Astrocyte of the cerebellum (primary cell): ENCODE measurements around the gene QRFP.

ENCODE experiments used
- DNase-seq: peaks from one replicate; pipeline ENCODE4 v3.0.0-alpha.2; 2011; ENCODE audit warnings: low read depth
- H3K4me3 ChIP-seq: 2 replicates; pipeline ENCODE4 v1.5.1; 2011; ENCODE audit warnings: mild to moderate bottlenecking, low read depth, low read length, moderate library complexity
- in situ Hi-C: cut with HindIII; loops from 2 replicates; pipeline ENCODE4 v1.10.0; 2017; ENCODE audit warnings: low sequenced_read_pairs
- TF ChIP-seq, protein P1 (sequence below): IDR thresholded peaks from 2 replicates; pipeline ENCODE4 v1.5.1; 2012; ENCODE audit warnings: low read length, low read depth, moderate library complexity, mild to moderate bottlenecking; ENCODE audit errors: missing control alignments

QRFP gene

DNA sequence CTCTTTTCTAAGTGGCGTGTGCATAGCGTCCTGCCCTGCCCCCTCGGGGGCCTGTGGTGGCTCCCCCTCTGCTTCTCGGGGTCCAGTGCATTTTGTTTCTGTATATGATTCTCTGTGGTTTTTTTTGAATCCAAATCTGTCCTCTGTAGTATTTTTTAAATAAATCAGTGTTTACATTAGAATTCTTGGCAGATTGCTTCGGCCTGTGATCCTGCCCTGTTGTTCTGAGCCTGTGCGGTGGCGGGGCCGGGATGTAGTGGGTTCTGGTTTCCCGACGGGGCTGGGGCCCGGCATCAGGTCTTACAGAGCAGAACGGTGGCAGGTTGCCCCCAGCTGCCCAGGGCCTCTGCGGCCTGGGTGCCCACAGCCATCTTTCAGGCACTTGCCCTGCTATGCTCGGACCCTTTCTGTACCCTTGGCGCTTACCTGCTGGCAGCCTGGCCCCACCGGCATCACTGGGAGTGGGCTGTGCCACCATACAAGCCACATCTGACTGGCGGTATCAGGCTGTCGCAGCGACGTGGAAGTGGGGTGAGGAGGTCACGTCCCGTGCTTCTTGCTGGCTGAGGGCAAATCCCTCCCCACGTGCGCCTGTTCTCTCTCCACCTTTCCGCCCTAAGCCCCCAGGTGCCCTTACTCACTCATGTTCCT is 9.0 kb downstream of the QRFP start:
- DNase-seq: no peak
- no peak overlapping the region for H3K4me3 ChIP-seq
- TF ChIP-seq, protein P1, sequence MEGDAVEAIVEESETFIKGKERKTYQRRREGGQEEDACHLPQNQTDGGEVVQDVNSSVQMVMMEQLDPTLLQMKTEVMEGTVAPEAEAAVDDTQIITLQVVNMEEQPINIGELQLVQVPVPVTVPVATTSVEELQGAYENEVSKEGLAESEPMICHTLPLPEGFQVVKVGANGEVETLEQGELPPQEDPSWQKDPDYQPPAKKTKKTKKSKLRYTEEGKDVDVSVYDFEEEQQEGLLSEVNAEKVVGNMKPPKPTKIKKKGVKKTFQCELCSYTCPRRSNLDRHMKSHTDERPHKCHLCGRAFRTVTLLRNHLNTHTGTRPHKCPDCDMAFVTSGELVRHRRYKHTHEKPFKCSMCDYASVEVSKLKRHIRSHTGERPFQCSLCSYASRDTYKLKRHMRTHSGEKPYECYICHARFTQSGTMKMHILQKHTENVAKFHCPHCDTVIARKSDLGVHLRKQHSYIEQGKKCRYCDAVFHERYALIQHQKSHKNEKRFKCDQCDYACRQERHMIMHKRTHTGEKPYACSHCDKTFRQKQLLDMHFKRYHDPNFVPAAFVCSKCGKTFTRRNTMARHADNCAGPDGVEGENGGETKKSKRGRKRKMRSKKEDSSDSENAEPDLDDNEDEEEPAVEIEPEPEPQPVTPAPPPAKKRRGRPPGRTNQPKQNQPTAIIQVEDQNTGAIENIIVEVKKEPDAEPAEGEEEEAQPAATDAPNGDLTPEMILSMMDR: no peak
- in situ Hi-C loops: no loop called here

DNA sequence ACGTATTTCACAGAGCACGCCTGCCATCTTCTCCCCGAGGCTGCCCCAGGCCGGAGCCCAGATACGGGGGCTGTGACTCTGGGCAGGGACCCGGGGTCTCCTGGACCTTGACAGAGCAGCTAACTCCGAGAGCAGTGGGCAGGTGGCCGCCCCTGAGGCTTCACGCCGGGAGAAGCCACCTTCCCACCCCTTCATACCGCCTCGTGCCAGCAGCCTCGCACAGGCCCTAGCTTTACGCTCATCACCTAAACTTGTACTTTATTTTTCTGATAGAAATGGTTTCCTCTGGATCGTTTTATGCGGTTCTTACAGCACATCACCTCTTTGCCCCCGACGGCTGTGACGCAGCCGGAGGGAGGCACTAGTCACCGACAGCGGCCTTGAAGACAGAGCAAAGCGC is 9.6 kb downstream of the QRFP start:
- in situ Hi-C loops: no loop called here
- no peak for DNase-seq
- TF ChIP-seq, protein P1: no peak
- H3K4me3 ChIP-seq: no peak overlapping the region

DNA sequence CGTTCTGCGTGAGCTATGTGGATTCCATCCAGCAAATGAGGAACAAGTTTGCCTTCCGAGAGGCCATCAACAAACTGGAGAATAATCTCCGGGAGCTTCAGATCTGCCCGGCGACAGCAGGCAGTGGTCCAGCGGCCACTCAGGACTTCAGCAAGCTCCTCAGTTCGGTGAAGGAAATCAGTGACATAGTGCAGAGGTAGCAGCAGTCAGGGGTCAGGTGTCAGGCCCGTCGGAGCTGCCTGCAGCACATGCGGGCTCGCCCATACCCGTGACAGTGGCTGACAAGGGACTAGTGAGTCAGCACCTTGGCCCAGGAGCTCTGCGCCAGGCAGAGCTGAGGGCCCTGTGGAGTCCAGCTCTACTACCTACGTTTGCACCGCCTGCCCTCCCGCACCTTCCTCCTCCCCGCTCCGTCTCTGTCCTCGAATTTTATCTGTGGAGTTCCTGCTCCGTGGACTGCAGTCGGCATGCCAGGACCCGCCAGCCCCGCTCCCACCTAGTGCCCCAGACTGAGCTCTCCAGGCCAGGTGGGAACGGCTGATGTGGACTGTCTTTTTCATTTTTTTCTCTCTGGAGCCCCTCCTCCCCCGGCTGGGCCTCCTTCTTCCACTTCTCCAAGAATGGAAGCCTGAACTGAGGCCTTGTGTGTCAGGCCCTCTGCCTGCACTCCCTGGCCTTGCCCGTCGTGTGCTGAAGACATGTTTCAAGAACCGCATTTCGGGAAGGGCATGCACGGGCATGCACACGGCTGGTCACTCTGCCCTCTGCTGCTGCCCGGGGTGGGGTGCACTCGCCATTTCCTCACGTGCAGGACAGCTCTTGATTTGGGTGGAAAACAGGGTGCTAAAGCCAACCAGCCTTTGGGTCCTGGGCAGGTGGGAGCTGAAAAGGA is 10.9 kb downstream of the QRFP start:
- DNase-seq: no peak
- TF ChIP-seq, protein P1: no peak
- H3K4me3 ChIP-seq: no peak overlapping the region
- in situ Hi-C loops: no loop called here

DNA sequence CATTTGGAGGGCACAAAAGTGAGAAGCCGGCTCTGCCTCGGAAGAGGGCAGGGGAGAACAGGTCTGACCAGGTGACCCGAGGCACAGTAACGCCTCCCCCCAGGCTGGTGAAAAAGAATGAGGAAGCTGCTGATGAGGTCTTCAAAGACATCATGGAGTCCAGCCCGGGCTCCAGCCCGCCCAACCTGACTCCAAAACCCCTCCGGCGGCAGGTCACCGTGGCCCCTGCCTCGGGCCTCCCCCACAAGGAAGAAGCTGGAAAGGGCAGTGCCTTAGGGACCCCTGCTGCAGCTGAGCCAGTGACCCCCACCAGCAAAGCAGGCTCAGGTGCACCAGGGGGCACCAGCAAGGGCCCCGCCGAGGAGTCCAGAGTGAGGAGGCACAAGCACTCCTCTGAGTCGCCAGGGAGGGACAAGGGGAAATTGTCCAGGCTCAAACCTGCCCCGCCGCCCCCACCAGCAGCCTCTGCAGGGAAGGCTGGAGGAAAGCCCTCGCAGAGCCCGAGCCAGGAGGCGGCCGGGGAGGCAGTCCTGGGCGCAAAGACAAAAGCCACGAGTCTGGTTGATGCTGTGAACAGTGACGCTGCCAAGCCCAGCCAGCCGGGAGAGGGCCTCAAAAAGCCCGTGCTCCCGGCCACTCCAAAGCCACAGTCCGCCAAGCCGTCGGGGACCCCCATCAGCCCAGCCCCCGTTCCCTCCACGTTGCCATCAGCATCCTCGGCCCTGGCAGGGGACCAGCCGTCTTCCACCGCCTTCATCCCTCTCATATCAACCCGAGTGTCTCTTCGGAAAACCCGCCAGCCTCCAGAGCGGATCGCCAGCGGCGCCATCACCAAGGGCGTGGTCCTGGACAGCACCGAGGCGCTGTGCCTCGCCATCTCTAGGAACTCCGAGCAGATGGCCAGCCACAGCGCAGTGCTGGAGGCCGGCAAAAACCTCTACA is 11.8 kb downstream of the QRFP start:
- H3K4me3 ChIP-seq: no peak overlapping the region
- no peak for DNase-seq
- TF ChIP-seq, protein P1: no peak
- in situ Hi-C loops: no loop called here

DNA sequence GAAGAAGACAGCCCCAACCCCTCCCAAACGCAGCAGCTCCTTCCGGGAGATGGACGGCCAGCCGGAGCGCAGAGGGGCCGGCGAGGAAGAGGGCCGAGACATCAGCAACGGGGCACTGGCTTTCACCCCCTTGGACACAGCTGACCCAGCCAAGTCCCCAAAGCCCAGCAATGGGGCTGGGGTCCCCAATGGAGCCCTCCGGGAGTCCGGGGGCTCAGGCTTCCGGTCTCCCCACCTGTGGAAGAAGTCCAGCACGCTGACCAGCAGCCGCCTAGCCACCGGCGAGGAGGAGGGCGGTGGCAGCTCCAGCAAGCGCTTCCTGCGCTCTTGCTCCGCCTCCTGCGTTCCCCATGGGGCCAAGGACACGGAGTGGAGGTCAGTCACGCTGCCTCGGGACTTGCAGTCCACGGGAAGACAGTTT is 12.5 kb downstream of the QRFP start:
- no peak for DNase-seq
- in situ Hi-C loops: no loop called here
- H3K4me3 ChIP-seq: no peak overlapping the region
- TF ChIP-seq, protein P1: no peak

DNA sequence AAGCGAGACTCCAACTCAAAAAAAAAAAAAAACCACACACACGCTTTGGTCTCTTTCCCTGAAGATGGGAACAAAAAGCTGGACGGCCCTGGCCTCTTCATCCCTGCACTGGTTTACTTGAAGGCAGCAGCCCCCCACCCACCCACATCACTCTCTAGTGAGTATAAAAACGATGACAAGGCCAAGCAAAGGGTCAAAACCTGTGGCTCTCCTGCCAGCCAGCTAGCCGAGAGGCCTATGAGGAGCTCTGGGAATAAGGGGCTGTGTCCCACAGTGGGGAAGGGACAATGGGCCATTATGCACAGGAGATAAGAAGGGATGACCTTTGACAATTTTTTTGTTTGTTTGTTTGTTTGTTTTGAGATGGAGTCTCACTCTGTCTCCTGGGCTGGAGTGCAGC is 13.1 kb downstream of the QRFP start:
- no peak overlapping the region for H3K4me3 ChIP-seq
- in situ Hi-C loops: no loop called here
- DNase-seq: no peak

More for the DNA sequence above, 13.1 kb downstream of the QRFP start:
- TF ChIP-seq, protein P1: no peak
